ENCODE results near the gene DAB2IP.

DNA sequence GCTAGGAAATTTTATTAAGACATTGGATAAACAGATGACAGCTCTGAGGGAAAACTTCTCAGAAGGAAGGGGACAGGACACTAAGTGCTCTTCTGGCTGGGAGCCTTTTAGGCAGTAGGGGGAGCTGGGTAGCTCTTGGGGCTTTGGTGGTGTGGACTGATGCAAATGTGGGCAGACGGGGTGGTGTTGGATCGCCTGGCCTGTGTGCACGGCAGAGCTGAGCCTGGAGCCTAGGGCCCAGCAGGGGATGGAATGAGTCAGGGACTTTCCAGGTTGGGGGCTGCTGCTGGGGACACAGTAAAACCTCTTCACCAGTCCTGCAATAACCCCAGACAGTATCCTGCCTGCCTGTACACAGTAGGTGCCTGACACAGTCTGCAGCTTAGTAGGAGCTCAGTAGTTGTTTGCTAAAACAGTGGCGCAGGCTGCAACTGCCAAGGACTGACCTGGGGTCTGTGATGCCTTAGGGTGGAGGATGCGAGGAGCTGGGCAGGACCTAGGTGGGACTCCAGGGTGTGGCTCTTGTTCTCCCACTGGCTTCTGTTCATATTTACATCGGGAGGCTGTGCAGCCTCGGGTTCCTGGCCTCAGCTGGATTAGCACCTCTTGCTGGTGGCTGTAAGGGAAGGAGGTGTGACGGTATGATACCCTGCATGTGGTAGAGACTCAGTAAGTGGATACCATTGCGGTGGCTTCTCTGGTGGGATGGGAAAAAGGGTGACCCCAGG is 83.8 kb downstream of the DAB2IP start:
- TF ChIP-seq POLR2A (IDR thresholded peaks at IDR 0.05) = no peak
- TF ChIP-seq, protein P1, sequence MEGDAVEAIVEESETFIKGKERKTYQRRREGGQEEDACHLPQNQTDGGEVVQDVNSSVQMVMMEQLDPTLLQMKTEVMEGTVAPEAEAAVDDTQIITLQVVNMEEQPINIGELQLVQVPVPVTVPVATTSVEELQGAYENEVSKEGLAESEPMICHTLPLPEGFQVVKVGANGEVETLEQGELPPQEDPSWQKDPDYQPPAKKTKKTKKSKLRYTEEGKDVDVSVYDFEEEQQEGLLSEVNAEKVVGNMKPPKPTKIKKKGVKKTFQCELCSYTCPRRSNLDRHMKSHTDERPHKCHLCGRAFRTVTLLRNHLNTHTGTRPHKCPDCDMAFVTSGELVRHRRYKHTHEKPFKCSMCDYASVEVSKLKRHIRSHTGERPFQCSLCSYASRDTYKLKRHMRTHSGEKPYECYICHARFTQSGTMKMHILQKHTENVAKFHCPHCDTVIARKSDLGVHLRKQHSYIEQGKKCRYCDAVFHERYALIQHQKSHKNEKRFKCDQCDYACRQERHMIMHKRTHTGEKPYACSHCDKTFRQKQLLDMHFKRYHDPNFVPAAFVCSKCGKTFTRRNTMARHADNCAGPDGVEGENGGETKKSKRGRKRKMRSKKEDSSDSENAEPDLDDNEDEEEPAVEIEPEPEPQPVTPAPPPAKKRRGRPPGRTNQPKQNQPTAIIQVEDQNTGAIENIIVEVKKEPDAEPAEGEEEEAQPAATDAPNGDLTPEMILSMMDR (IDR thresholded peaks at IDR 0.05) = peak in 3 of 6 experiments; percentile 21 to 42 (median 33)
